ENCODE data around the gene TIFAB. TPM values are rescaled to one million over a fixed set of nuclear protein-coding genes. Genes with fewer than 3 reads are reported as not detected.

Gene TIFAB
- total RNA-seq, 2 experiments from 2014 or later = not detected

- no peaks in the 10 kb centered on the region for H3K4me1 Mint-ChIP-seq
- no peak overlapping the region for H3K27ac Mint-ChIP-seq
- H3K27me3 Mint-ChIP-seq = no peaks in the 10 kb centered on the region
- H3K9me3 Mint-ChIP-seq = no peaks in the 10 kb centered on the region
- no peak overlapping the region for H3K4me3 Mint-ChIP-seq
- H3K36me3 Mint-ChIP-seq = no peaks in the 10 kb centered on the region
- no peak for DNase-seq
These were observed 8.8 kb downstream of the TIFAB start for GRCh38 chr5:135443161-135443960.

- H3K4me3 Mint-ChIP-seq = no peak overlapping the region
- no peak overlapping the region for H3K27ac Mint-ChIP-seq
- H3K36me3 Mint-ChIP-seq = no peaks in the 10 kb centered on the region
- no peak for DNase-seq
- peaks cover 1% of the 10 kb centered on the region for H3K27me3 Mint-ChIP-seq
- no peaks in the 10 kb centered on the region for H3K9me3 Mint-ChIP-seq
- H3K4me1 Mint-ChIP-seq = no peaks in the 10 kb centered on the region
These were observed 9.6 kb downstream of the TIFAB start for GRCh38 chr5:135442431-135443160.

DNA sequence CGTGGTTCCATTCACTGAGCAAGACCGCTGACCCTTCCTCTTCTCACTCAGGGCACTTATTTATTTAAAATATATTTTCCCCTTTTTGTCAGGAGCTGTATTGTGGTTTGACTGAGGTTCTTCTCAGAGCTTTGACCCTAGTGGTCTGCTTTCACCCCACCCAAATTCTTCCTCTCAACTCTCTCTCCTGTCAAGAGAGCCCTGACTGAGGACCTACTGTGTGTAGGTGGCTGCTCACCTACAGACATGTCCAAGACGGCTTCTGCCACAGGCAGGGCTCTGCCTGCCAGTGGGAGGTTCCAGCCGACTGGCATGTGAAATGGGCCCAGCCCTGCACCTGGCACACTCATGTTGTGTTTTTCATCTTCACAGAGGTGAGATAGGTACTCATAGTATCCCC lies 10.2 kb downstream of the TIFAB start:
- no peaks in the 10 kb centered on the region for H3K36me3 Mint-ChIP-seq
- no peak for DNase-seq
- H3K9me3 Mint-ChIP-seq = no peaks in the 10 kb centered on the region
- no peak overlapping the region for H3K4me3 Mint-ChIP-seq
- no peak overlapping the region for H3K27ac Mint-ChIP-seq
- no peaks in the 10 kb centered on the region for H3K4me1 Mint-ChIP-seq
- H3K27me3 Mint-ChIP-seq = peaks cover 3% of the 10 kb centered on the region

GRCh38 chr5:135441350-135441831 lies 10.8 kb downstream of the TIFAB start:
- Mint-ChIP-seq H3K36me3 (no peaks in the 10 kb centered on the region), H3K4me1 (no peaks in the 10 kb centered on the region), H3K27me3 (peaks cover 3% of the 10 kb centered on the region), H3K27ac (no peak overlapping the region), H3K4me3 (no peak overlapping the region), H3K9me3 (no peaks in the 10 kb centered on the region)
- DNase-seq = no peak

DNA sequence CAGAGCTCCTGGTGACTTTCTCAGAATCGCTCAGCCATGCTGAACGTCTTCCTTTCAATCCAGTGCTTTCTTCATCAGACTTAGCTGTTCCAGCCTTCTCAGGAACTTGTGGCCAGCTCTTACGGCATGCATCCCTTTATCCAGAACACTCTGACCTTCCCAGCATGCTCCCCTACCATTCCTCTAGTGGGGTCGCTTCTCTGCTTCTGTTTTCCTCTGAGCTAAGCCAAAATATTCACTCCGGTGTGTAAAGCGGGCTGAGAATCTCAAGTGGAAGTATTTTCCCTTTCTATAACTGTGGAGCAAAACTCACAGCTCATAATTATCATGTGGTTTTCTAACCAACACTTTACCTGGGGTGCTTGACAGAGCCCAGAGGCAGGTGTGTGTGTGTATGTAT lies 11.2 kb downstream of the TIFAB start:
- Mint-ChIP-seq H3K4me1 (no peaks in the 10 kb centered on the region), H3K27me3 (peaks cover 3% of the 10 kb centered on the region), H3K36me3 (no peaks in the 10 kb centered on the region), H3K4me3 (no peak overlapping the region), H3K27ac (no peak overlapping the region), H3K9me3 (no peaks in the 10 kb centered on the region)
- no peak for DNase-seq

DNA sequence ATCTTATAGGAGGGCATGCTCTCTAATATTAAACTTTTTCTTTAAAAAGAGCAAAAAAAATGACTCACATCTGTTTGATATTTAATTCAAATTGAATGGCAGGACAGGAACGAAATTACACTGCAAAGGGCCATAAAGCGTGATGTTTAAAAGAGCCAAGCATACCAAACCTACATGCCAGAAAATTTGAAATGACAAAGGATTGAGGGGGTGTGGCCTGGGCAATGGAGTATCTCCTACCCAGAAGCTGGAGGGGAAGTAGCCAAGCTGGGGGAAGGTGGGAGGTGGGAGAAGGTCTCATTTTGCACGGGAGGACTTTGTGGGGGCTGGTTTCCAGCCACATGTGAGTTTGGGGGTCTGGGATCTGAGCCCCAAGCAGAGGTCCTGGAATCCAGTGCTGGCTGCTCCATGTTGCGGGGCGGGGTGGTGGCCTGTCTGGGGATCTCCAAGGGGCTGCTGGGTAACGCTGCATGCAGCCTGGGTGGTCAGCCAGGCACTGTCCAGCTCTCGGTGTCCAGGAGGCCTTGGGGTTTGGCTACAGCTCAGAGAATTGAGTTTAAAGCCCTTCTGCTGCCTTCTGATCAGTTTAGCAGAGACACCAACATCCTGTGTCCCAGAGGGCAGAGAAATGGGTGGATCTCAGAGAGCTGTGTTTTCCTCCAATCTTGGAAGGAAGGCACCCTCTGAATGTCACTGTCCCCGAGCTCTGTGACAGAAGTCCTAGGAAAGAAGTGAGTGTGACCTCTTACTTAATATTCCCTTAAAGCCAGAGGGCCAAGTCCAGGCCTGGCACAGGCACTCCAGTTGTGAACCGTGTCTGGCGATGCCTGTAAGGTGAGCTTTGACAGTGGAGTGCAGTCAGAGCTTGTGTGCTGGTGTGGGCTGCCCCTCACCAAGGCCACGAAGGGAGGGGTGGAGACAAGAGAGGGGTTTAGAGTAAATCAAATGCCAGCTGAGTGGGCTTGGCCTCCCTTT lies 12.6 kb downstream of the TIFAB start:
- H3K4me3 Mint-ChIP-seq = no peak overlapping the region
- no peaks in the 10 kb centered on the region for H3K9me3 Mint-ChIP-seq
- no peak overlapping the region for H3K27ac Mint-ChIP-seq
- DNase-seq = no peak
- no peaks in the 10 kb centered on the region for H3K36me3 Mint-ChIP-seq
- H3K27me3 Mint-ChIP-seq = peaks cover 8% of the 10 kb centered on the region
- no peaks in the 10 kb centered on the region for H3K4me1 Mint-ChIP-seq

GRCh38 chr5:135438636-135439221 lies 13.4 kb downstream of the TIFAB start:
- Mint-ChIP-seq H3K36me3 (no peaks in the 10 kb centered on the region), H3K9me3 (no peaks in the 10 kb centered on the region), H3K4me1 (no peaks in the 10 kb centered on the region), H3K27ac (no peak overlapping the region), H3K27me3 (peaks cover 8% of the 10 kb centered on the region), H3K4me3 (no peak overlapping the region)
- DNase-seq = no peak

DNA sequence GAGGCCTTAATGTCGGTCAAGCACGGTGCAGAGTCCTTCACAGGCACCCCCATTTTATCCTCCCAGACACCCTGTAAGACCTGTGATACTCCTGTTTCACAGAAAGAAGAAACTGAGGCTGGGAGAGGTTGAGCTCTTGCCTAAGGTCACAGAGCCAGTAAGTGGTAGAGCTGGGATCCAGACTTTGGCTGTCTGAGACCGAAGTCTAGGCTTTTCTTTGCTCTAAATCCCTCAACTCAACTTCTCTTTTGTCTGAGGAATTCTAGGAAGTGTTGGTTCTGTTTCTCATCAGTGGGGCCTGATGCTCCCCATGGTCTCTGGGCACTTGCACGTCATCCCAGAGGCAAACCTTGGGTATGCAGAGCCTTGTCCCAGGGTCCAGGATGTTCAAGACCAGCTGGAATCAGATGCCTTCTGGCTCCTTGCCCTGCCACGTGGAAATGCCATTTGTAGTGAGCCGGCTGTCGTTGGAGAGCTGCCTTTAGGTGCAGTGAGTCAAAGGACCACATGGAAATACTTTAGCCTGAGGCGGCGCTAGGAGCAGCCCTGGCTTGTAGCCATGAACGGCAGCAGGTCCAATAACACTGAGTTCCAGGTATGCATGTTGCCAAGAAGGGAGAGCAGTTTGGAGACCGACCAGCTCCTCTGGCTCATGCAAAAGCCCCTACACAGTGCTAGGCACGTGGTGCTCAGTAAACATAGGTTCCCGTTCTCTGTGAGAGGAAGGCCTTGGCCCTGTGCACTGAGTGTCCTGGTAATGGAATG lies 14.2 kb downstream of the TIFAB start:
- Mint-ChIP-seq H3K9me3 (no peaks in the 10 kb centered on the region), H3K4me1 (no peaks in the 10 kb centered on the region), H3K4me3 (no peak overlapping the region), H3K36me3 (no peaks in the 10 kb centered on the region), H3K27me3 (peaks cover 8% of the 10 kb centered on the region), H3K27ac (no peak overlapping the region)
- DNase-seq = no peak

GRCh38 chr5:135437422-135437795 lies 14.7 kb downstream of the TIFAB start:
- Mint-ChIP-seq H3K4me1 (no peaks in the 10 kb centered on the region), H3K27me3 (peaks cover 8% of the 10 kb centered on the region), H3K27ac (no peak overlapping the region), H3K4me3 (no peak overlapping the region), H3K9me3 (no peaks in the 10 kb centered on the region), H3K36me3 (no peaks in the 10 kb centered on the region)
- DNase-seq = no peak

DNA sequence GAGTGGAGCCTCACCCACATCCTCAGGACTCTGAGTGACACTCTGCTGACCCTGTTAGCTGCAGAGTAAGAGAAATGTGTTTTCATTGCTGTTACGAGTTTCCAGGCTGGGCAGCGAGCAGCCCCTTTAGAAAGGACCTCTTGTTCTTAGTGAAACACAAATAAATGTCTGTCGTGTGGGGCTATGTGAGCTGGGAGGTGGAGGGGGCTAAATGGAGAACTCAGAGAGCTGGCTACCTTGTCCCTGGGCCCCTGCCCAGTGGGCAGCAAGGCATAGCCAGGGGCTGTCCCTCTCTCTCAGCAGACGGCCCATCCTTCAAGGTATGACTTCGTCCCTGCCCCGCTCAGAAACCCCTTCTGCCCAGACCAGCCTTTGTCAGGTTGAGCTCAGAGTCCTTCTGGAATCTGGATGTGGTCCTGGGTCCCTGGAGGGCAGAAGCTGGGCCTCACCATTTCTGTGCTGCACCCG lies 15.2 kb downstream of the TIFAB start:
- Mint-ChIP-seq H3K9me3 (no peaks in the 10 kb centered on the region), H3K4me1 (no peaks in the 10 kb centered on the region)

GRCh38 chr5:135435467-135436330 lies 16.5 kb downstream of the TIFAB start:
- peaks cover 8% of the 10 kb centered on the region for H3K27me3 Mint-ChIP-seq
- no peaks in the 10 kb centered on the region for H3K36me3 Mint-ChIP-seq
- H3K27ac Mint-ChIP-seq = no peak overlapping the region

More for the DNA sequence above, 15.2 kb downstream of the TIFAB start:
- peaks cover 8% of the 10 kb centered on the region for H3K27me3 Mint-ChIP-seq
- no peak overlapping the region for H3K27ac Mint-ChIP-seq
- no peak for DNase-seq
- H3K4me3 Mint-ChIP-seq = no peak overlapping the region
- no peaks in the 10 kb centered on the region for H3K36me3 Mint-ChIP-seq

DNA sequence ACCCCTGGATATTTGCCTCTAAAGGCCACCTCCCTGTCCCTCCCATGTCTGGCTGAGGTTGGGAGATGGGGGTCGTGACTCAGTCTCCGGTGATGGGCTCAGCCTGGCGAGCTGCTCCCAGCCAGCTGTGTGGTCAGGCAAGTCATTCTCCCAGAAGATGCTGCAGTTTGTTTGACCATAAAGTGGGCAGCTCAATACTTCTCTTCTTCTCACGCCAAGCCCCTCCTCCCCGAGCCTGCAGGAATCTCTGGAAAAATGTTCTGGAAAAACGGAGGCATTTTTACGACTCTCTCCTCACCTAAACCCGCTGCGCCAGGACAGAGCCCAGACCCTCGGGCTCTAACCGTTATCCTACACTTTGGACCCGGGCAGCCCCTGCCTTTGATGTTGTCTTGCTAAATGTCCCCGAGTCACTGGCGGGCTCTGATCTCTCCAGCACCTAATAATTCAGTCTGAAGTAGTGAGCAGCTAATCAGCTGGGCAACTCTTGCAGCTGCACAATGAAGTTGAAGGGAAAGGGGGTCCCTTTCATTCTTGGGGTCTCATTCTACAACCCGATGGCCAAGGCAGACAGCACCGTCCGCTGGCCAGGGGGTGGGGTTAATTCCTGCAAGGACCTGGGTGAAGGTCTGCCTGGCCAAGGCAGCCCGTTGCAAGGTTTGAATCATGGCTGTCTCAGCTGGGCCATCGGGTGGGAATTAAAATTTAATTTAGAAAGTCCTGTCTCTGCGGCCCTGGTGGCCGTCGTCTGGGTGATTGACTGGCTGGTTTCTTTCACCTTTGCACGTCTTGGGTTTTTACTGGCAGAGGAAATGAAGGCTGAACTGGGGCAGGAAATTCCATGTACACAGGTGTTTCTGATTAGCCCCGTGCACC lies 17.3 kb downstream of the TIFAB start:
- DNase-seq = no peak
- H3K4me3 Mint-ChIP-seq = no peak overlapping the region
- no peak overlapping the region for H3K27ac Mint-ChIP-seq
- no peaks in the 10 kb centered on the region for H3K4me1 Mint-ChIP-seq
- no peaks in the 10 kb centered on the region for H3K36me3 Mint-ChIP-seq
- peaks cover 8% of the 10 kb centered on the region for H3K27me3 Mint-ChIP-seq
- H3K9me3 Mint-ChIP-seq = no peaks in the 10 kb centered on the region

More at GRCh38 chr5:135435467-135436330, 16.5 kb downstream of the TIFAB start:
- H3K9me3 Mint-ChIP-seq = no peaks in the 10 kb centered on the region
- DNase-seq = no peak
- H3K4me3 Mint-ChIP-seq = no peak overlapping the region
- no peaks in the 10 kb centered on the region for H3K4me1 Mint-ChIP-seq
